ENCODE data around the gene ASB10.

ASB10 gene

GRCh38 chr7:151231080-151231479 lies 44.0 kb upstream of the ASB10 start:
- no peak for TF ChIP-seq CTCF (IDR thresholded peaks at IDR 0.05; ENCODE audit: low read depth, low read length)
- no peak for DNase-seq (ENCODE audit: extremely low read depth, low read depth)

GRCh38 chr7:151229249-151229648 lies 42.2 kb upstream of the ASB10 start:
- DNase-seq (ENCODE audit: extremely low read depth, low read depth) = no peak
- TF ChIP-seq CTCF (IDR thresholded peaks at IDR 0.05; ENCODE audit: low read depth, low read length) = no peak

GRCh38 chr7:151228024-151228866 lies 41.2 kb upstream of the ASB10 start:
- DNase-seq (ENCODE audit: extremely low read depth, low read depth) = no peak
- no peak for TF ChIP-seq CTCF (IDR thresholded peaks at IDR 0.05; ENCODE audit: low read depth, low read length)

- peak; percentile 96 for DNase-seq (ENCODE audit: extremely low read depth, low read depth)
- no peak; the same call in 1 of the 2 replicates for TF ChIP-seq CTCF (IDR thresholded peaks at IDR 0.05; ENCODE audit: low read depth, low read length)
Observed at GRCh38 chr7:151226875-151227782, 40.1 kb upstream of the ASB10 start, which contains the start of gene ABCF2. Gene ABCF2, minus strand, starts transcription at chr7:151227205. Its CDS starts 747 bp downstream, at chr7:151226458.

- TF ChIP-seq CTCF (IDR thresholded peaks at IDR 0.05; ENCODE audit: low read depth, low read length) = no peak
- DNase-seq (ENCODE audit: extremely low read depth, low read depth) = no peak
Observed at GRCh38 chr7:151226560-151226874, 39.5 kb upstream of the ASB10 start.

- no peak for TF ChIP-seq CTCF (IDR thresholded peaks at IDR 0.05; ENCODE audit: low read depth, low read length)
- no peak for DNase-seq (ENCODE audit: extremely low read depth, low read depth)
Observed at GRCh38 chr7:151225948-151226510, 39.0 kb upstream of the ASB10 start.
